Stimulated activated CD4-positive, alpha-beta T cell treated with anti-CD3 and anti-CD28 coated beads, TNF-alpha, amount 100 ng/mL, for 48 hours (primary cell): ENCODE results near the gene RAP1GAP.
"Not testable (repeated sequence)": the region's sequence is repeated elsewhere in the genome, so short reads cannot be mapped to it uniquely, and the experiment has no call there.

ENCODE experiments used
- DNase-seq, 3 donors: peaks; one replicate each; pipeline ENCODE4 v3.0.0-alpha.2; 2020; ENCODE audit warnings: low read depth in 3 of 3

The RAP1GAP gene

GRCh38 chr1:21569820-21570527 is 99.2 kb downstream of the RAP1GAP start:
- no peak for DNase-seq

- no peak for DNase-seq
Observed at GRCh38 chr1:21568809-21569385, 100.3 kb downstream of the RAP1GAP start.

- no peak for DNase-seq
Observed at GRCh38 chr1:21568006-21568746, 101.0 kb downstream of the RAP1GAP start.

GRCh38 chr1:21567241-21568005 is 101.7 kb downstream of the RAP1GAP start:
- DNase-seq = no peak

- not testable (repeated sequence) for DNase-seq
Observed at GRCh38 chr1:21566361-21566760, 102.8 kb downstream of the RAP1GAP start.

GRCh38 chr1:21565285-21565684 is 103.9 kb downstream of the RAP1GAP start:
- DNase-seq = no peak

GRCh38 chr1:21564521-21565095 is 104.5 kb downstream of the RAP1GAP start:
- no peak for DNase-seq

- DNase-seq = no peak
Observed at GRCh38 chr1:21563971-21564370, 105.2 kb downstream of the RAP1GAP start.

GRCh38 chr1:21562896-21563295 is 106.3 kb downstream of the RAP1GAP start:
- no peak for DNase-seq

GRCh38 chr1:21560916-21561638 is 108.1 kb downstream of the RAP1GAP start:
- no peak for DNase-seq

- no peak for DNase-seq
Observed at GRCh38 chr1:21559788-21560567, 109.2 kb downstream of the RAP1GAP start.

GRCh38 chr1:21553116-21553926 is 115.8 kb downstream of the RAP1GAP start:
- no peak for DNase-seq

GRCh38 chr1:21552715-21553114 is 116.4 kb downstream of the RAP1GAP start:
- DNase-seq = no peak

- no peak for DNase-seq
Observed at GRCh38 chr1:21550866-21551475, 118.2 kb downstream of the RAP1GAP start.

GRCh38 chr1:21550097-21550496 is 119.1 kb downstream of the RAP1GAP start:
- no peak for DNase-seq

GRCh38 chr1:21547876-21548275 is 121.3 kb downstream of the RAP1GAP start:
- DNase-seq = no peak
